ENCODE measurements around the gene PODNL1.

DNA sequence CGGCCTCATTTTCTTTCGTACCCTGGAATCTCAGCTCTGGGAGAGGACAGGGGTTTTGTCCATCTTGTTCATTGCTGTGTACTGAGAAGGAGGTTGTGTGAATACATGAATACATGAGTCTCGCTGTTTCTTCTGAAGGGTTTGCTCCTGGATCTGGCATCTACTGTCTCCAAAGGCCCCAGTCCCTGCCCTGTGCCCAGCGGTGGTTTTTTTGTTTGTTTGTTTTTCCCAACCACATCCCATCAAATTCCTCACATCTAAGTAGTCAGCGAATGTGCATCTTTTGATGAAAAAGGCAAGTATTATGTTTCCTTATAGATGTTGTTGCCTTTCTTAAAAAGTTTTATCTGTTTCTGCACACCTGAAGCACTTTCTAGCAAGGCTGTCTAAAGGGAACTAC, 26.6 kb upstream of the PODNL1 start:
- TF ChIP-seq POLR2AphosphoS5 (IDR thresholded peaks at IDR 0.05; ENCODE audit: low read depth, low read length) (no peak), POLR2A (IDR thresholded peaks at IDR 0.05; ENCODE audit: low read depth, low read length) (no peak), TAF1 (IDR thresholded peaks at IDR 0.05; ENCODE audit: low read depth, low read length) (no peak), SPI1 (IDR thresholded peaks at IDR 0.05; ENCODE audit: low read depth, low read length) (no peak), POU2F2 (IDR thresholded peaks at IDR 0.05; ENCODE audit: low read depth, low read length) (no peak)

All from GM12891 (cell line).